SK-MEL-5 (cell line): ENCODE results near the gene CALHM3. TPM values are rescaled to one million over a fixed set of nuclear protein-coding genes. Genes with fewer than 3 reads are reported as not detected.

ENCODE experiments used
- DNase-seq: peaks from one replicate; pipeline ENCODE4 v3.0.0-alpha.2; 2016; ENCODE audit warnings: low read depth, low spot score
- in situ Hi-C: cut with HindIII; loops from 2 replicates; pipeline ENCODE4 v1.10.0; 2016; ENCODE audit warnings: low sequenced_read_pairs, high pct_unique_total_duplicates, low pct_unique_long_range_greater_than_20kb
- total RNA-seq: library from RNA; depleted of rRNA; stranded (reverse); fragments of >200 nt; shearing (Covaris generic); gene quantifications from 2 replicates; pipeline ENCODE4 v1.2.3, GENCODE V29; 2014

Gene CALHM3
- total RNA-seq, 1 experiment from 2014 or later, result not detected

DNA sequence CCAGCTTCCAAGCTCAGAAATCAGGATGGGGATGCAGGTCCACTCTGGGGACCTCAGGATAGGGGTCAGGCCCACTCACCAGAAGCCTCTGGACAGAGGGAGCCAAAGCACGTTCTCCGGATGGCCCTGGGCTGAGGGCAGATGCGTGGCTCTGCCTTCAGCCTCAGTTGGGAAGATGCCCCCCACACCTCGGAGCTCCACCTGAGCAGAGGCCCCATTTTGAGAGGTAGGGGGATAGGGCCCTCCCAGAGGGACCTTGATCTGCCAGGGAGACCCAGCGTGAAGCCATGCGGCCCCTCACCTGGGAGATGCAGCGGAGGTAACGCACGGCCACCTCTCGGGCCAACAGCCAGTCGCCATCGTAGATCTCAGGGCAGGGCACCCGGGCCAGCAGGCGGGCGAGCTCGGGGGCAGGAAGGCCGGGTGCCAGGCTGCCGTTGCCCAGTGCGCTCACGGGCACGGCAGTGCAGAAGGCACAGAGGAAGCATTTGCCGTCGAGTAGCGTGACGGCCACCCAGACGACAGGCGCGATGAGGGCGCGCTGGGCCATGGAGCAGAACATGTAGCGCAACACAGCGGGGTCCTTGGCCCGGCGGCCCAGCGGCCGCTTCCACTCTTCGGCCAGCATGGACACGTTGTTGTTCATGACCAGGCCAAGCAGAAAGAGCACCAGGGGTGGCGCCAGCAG is 21.0 kb downstream of the CALHM3 start:
- in situ Hi-C loops, result no loop called here
- DNase-seq, result no peak

DNA sequence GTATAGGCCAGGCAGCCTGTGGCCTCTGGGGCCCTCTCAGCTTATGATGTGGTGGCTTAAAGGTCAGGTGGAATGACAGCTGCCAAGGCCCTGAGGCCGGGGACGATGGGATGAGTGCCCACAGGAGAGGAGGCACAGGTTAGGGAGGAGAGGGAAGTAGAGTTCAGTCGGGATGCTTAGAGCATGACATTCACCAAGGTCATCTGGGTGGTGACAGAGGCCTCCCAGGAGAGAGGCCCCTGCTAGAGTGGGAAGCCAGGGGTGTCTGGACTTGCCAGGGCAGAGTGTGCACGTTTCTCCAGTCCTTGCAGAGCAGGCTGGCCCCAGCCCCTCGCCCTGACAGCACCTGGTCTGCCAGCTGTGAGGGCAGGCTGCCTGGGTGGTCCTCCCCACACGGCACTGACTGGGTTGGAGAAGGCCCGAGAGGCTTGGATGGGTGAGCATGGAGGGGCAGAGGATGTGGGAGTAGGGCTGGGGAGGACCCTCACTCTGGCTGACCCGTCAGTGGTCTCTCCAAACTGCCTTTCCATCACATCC is 21.8 kb downstream of the CALHM3 start:
- DNase-seq, result no peak
- in situ Hi-C loops, result no loop called here

DNA sequence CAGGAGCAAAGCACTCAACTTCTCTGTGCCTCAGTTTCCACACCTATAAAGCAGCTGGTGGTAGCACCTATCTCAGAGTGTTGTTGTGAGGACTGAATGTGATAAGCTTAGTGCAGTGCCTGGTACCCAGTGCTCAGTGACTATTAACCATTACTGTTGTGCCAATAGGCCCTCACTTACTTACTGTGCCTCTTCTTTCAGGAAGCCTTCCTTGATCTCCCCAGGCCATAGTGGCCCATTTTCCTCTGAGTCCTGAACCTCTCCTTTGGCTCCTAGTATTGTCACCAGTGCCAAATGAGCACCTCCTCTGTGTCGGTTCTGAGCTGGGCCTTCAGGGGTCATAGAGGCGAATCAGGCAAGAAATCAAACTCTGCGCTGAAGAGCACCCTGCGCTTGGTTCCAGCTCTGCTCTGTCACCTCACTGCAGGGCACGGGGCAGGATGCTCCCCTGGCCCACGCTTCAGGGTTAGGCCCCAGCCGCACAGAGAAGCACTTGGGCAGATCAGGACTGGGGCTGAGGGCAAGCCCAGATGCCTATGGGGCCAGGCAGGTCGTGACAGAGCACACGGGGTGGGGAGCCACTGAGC is 22.9 kb downstream of the CALHM3 start:
- DNase-seq, result no peak
- in situ Hi-C loops, result no loop called here

DNA sequence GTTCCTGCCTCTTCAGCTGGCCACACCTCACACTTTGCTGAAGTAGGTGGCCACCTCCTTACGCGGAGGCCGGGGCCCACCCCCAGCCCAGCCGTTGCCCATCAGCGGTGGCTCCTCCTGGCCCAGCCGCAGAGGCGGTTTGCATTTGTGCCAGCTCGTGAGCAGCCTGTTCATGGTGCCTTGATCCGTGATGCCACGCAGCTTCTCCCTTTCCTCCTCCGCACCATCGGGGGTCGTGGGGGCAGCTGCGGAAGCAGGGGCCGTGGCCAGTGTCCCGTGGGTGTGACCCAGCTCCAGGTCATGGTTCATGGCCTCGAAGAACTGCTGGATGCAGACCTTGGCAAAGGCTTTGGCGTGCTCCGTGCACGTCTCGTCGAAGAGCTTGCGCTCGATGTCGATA is 23.8 kb downstream of the CALHM3 start:
- in situ Hi-C loops, result no loop called here
- DNase-seq, result no peak

GRCh38 chr10:103454026-103454425 is 25.0 kb downstream of the CALHM3 start:
- in situ Hi-C loops, result no loop called here
- DNase-seq, result no peak

GRCh38 chr10:103452506-103453230 is 26.4 kb downstream of the CALHM3 start:
- in situ Hi-C loops, result no loop called here
- DNase-seq, result no peak

- in situ Hi-C loops, result no loop called here
- DNase-seq, result no peak
Measured at GRCh38 chr10:103451831-103452505, 27.1 kb downstream of the CALHM3 start, which contains the start of gene CALHM2. CALHM2 (minus strand) TSS chr10:103452370; CDS start chr10:103449941, 2,429 bp downstream.

DNA sequence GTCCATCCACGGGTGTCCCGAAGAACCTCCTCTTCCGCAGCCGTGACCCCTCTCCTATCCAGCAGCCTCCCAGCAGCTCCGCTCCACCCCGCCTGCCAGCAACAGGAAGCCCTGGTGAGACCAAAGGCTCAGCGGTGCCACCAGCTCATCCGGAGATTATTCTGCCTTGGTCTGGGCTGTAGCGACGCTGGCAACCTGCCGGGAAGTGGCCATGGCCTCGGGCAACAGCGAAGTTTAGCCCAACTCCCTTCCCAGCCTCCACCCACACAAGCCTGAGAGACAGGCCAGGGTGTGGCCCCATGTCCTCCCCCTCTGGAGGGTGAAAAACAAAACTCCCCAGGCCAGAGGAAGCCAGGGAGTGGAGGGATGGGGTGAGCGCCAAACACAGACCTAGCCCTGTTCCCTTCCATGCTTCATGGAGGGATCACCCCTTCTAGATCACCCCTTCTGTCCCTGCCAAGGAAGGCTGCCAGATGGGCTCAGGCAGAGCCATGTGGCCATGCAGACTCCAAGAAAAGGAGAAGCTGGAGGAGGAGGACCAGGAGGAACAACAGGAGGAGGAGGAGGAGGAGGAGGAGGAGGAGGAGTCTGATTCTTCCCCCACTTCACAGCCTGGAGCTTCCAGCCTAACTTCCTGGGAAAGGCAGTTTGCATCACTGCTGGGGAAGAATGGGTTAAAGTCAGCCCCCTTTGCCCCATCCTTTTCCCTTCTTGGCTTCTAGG is 27.8 kb downstream of the CALHM3 start:
- no peak for DNase-seq
- in situ Hi-C loops, result no loop called here

DNA sequence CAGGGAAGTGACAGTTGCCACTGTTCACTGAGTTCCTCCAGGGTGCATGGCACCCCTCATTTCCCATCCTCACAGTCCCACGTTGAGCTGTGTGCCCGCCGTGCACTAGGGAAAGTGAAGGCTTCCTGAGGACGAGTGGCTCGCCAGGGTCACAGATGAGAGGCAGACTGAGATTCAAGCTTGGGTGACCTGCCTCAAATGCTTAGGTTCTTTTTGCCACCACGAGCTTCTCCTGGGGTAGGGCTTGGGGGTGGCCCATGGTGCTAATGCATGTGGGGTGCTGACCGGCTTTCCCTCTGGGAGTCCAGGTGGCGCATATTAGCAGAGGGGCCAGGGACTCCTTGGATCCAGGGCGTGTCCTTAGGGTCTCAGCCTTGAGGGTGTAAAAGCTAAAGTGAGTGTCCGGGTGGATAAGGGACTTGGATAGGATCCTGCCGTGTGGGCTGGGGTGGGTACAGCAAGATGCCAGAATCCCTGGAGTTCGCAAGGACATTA is 28.8 kb downstream of the CALHM3 start:
- DNase-seq, result no peak
- in situ Hi-C loops, result no loop called here

- in situ Hi-C loops, result no loop called here
- DNase-seq, result no peak
Measured at GRCh38 chr10:103449208-103450144, 29.6 kb downstream of the CALHM3 start.

DNA sequence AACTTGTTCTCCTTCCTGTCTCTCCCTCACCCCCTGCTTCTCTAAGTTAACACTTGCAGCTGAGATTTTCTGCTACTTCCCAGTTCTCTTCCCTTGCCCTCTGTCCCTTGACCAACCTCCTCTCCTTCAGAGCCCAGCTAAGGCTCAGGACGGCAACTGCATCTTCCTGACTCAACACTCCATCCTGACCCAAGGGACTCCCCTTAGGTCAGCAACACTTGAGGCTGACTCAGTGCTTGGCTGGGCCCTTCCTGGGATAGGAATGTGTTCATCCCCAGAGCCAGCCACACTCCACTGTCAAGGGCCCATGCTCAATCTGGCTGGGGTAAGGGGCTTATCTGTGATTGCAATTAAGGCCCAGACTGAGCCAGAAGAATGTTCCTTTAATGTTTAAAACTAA is 30.3 kb downstream of the CALHM3 start:
- in situ Hi-C loops, result no loop called here
- no peak for DNase-seq

DNA sequence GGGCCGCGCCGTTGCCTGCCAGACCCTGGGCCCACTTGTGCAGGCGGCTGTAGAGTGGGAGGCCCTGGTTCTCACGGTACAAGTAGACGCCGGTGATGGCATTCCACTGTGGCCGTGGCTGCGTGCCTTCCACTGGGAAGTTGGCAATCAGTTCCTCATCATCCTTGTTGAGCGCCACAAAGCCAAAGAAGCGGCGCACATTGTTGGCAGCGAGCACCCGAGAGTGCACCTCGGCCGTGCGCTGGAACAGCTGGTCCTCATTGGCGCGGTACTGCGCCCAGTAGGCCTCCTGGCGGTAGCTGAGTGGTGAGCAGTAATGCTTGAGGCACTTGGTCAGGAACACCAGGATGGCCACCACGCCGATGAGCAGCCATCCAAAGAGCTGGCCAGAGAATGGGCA is 31.9 kb downstream of the CALHM3 start:
- in situ Hi-C loops, result no loop called here
- DNase-seq, result no peak

DNA sequence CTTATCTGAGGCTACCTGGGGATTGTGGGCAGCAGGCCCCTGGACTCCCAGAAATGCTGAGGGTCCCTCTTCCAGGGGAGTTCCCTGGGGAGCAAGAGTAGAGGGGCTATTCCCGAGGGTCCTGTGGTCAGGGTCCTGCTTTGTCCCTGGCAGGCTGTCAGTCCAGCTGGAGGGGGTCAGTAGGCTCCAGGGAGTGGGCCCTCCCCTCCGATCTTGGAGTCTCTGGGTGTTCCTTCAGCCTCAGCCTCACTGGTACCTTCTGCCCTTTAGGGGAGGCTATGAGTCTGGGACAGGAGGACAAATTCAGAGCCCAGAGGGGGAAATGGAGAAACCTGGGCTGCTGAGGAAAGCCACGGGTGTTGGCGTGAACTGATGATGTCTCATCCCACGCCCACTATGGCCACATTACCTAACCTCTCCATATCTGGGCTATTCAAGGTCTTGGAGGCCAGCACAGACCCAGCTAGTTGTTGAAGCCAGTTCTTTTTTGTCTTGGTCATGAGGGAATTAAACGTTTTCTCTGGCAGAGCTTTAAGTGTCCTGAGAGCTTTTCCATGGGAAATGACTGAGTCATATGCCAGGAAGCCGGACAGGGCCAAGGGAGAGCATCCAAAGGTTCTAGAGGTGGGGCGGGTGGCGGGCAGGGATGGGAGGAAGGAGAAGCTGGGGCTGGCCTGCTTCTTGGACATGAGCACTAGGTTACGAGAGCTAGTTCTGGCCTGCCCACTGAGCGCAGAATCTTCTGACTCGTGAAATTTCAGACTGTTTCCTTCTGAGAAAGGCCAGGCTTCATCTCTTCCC is 33.1 kb downstream of the CALHM3 start:
- DNase-seq, result no peak

GRCh38 chr10:103445366-103445765 is 33.7 kb downstream of the CALHM3 start:
- DNase-seq, result no peak
- in situ Hi-C loops, result no loop called here

More for the DNA sequence above, 33.1 kb downstream of the CALHM3 start:
- in situ Hi-C loops, result no loop called here

DNA sequence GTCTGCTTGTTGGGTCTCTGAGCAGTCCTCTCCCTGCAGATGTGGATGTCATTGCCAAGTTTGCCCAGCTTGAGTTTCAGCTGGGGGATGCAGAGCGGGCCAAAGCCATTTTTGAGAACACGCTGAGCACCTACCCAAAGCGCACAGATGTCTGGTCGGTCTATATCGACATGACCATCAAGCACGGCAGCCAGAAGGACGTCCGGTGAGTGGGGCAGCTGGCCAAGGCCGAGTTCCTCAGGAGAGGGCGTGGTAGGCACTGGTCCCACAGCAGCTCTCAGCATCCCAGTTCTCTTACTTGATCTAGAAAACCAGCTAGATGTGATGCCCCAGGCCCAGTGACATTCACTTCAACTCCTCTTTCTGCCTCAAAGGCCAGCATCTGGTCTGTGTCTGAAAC is 34.6 kb downstream of the CALHM3 start:
- no peak for DNase-seq
- in situ Hi-C loops, result no loop called here
